Panc1 (cell line): ENCODE measurements around the gene SPATA1. TPM values are rescaled to one million over a fixed set of nuclear protein-coding genes. Genes with fewer than 3 reads are reported as not detected.

Experiments
- ATAC-seq: fragments of 200-7000 bp; cut with Tn5 transposase; 2 replicates; pipeline ENCODE4 v1.9.1; 2020; ENCODE audit warnings: mild to moderate bottlenecking, moderate library complexity
- BruUV-seq: library from RNA; stranded (reverse); fragments of 400-500 nt; replicated peaks from 2 replicates; lab custom pipeline; 2021; lab: Mats Ljungman, UMichigan
- CTCF ChIA-PET: fragments of 300-600 bp; sonication (Branson Sonifier 250); formaldehyde crosslinking; loops from one replicate; lab custom pipeline; 2022; ENCODE audit warnings: antibody characterized with exemption; lab: Charles Lee
- POLR2A ChIA-PET: fragments of 300-600 bp; sonication (Branson Sonifier 250); formaldehyde crosslinking; loops from one replicate; lab custom pipeline; 2022; ENCODE audit warnings: antibody characterized with exemption; lab: Charles Lee
- DNase-seq: peaks from one replicate; pipeline ENCODE4 v3.0.0-alpha.2; 2010; ENCODE audit warnings: low read depth, low spot score
- H3K27ac ChIP-seq: 2 replicates; pipeline ENCODE4 v1.5.1; 2011; ENCODE audit warnings: mild to moderate bottlenecking, low read length, inconsistent platforms
- H3K27me3 ChIP-seq: fragments of 200-500 bp; sonication (Bioruptor generic); 2 replicates; pipeline ENCODE4 v1.6.0; 2014; ENCODE audit warnings: low read length, inconsistent platforms; ENCODE audit not compliant: control insufficient read depth, insufficient read depth
- H3K36me3 ChIP-seq: fragments of 200-500 bp; sonication (Bioruptor generic); 2 replicates; pipeline ENCODE4 v1.5.1; 2014; ENCODE audit warnings: inconsistent platforms, mild to moderate bottlenecking, low read length, moderate library complexity; ENCODE audit not compliant: control insufficient read depth, insufficient read depth
- H3K4me1 ChIP-seq: 2 replicates; pipeline ENCODE4 v1.5.1; 2011; ENCODE audit warnings: inconsistent platforms, mild to moderate bottlenecking, low read length, moderate library complexity; ENCODE audit not compliant: control insufficient read depth, insufficient read depth
- H3K4me3 ChIP-seq, 2 experiments: 2 replicates each; pipeline ENCODE4 v1.5.1; 2011 to 2012; ENCODE audit warnings: low read depth in 2 of 2, low read length in 2 of 2, mild to moderate bottlenecking in 2 of 2, inconsistent platforms in 1 of 2, moderate library complexity in 1 of 2
- H3K9me3 ChIP-seq: fragments of 200-500 bp; sonication (Bioruptor generic); 2 replicates; pipeline ENCODE4 v1.5.1; 2014; ENCODE audit warnings: low read depth, mild to moderate bottlenecking, inconsistent platforms, low read length, moderate library complexity; ENCODE audit not compliant: control insufficient read depth, insufficient read depth
- POLR2AphosphoS5 ChIP-seq: IDR thresholded peaks from 2 replicates; pipeline ENCODE4 v1.6.1; 2012; ENCODE audit warnings: mild to moderate bottlenecking, low read depth, low read length, moderate library complexity
- SIN3A ChIP-seq: IDR thresholded peaks from 2 replicates; pipeline ENCODE4 v1.6.1; 2012; ENCODE audit warnings: low read depth, mild to moderate bottlenecking, low read length, moderate library complexity, borderline replicate concordance; ENCODE audit not compliant: insufficient read depth
- TCF7L2 ChIP-seq: IDR thresholded peaks from 2 replicates; pipeline ENCODE4 v1.6.1; 2011; ENCODE audit warnings: mild to moderate bottlenecking, low read depth, low read length, inconsistent platforms
- in situ Hi-C: cut with HindIII; loops from 2 replicates; pipeline ENCODE4 v1.10.0; 2016; ENCODE audit warnings: low sequenced_read_pairs, low pct_unique_long_range_greater_than_20kb
- intact Hi-C: fragments of 100-400 bp; cut with micrococcal nuclease; formaldehyde crosslinking; loops from one replicate; pipeline ENCODE4 v1.10.0; 2022; ENCODE audit not compliant: unreplicated experiment
- total RNA-seq: library from RNA; stranded (reverse); gene quantifications from one replicate; pipeline ENCODE4 v1.2.1, GENCODE V29; 2021; ENCODE audit not compliant: unreplicated experiment
- TF ChIP-seq, protein P1 (sequence below), 2 experiments: IDR thresholded peaks; 2 replicates each; pipeline ENCODE4 v1.6.1; 2011 to 2012; ENCODE audit warnings: low read depth in 2 of 2, control low read depth in 1 of 2, low read length in 1 of 2, mild to moderate bottlenecking in 1 of 2, moderate library complexity in 1 of 2; ENCODE audit not compliant: insufficient read depth in 1 of 2
- TF ChIP-seq, protein P2 (sequence below): fragments of 450-650 bp; IDR thresholded peaks from 2 replicates; pipeline ENCODE4 v1.5.1; 2017; ENCODE audit warnings: mild to moderate bottlenecking

Gene SPATA1
- total RNA-seq, 1 experiment from 2014 or later, result 5.0 TPM

- DNase-seq, result no peak
- Histone ChIP-seq H3K27me3 (no peaks in the 10 kb centered on the region), H3K9me3 (no peaks in the 10 kb centered on the region), H3K27ac (no peak overlapping the region), H3K4me3 (no peak overlapping the region), H3K36me3 (peaks cover 48% of the 10 kb centered on the region), H3K4me1 (no peaks in the 10 kb centered on the region)
- intact Hi-C loops (no loop called here), in situ Hi-C loops (no loop called here)
- POLR2A ChIA-PET, result interaction anchor here (0.6 kb wide), 1 partner anchor 539 kb away, joined by 3 read pairs; no protein-coding TSS in a partner anchor
- BruUV-seq, result no TSS peak
- CTCF ChIA-PET, result no interaction called here
- ATAC-seq, result no peak
- TF ChIP-seq, protein P1, sequence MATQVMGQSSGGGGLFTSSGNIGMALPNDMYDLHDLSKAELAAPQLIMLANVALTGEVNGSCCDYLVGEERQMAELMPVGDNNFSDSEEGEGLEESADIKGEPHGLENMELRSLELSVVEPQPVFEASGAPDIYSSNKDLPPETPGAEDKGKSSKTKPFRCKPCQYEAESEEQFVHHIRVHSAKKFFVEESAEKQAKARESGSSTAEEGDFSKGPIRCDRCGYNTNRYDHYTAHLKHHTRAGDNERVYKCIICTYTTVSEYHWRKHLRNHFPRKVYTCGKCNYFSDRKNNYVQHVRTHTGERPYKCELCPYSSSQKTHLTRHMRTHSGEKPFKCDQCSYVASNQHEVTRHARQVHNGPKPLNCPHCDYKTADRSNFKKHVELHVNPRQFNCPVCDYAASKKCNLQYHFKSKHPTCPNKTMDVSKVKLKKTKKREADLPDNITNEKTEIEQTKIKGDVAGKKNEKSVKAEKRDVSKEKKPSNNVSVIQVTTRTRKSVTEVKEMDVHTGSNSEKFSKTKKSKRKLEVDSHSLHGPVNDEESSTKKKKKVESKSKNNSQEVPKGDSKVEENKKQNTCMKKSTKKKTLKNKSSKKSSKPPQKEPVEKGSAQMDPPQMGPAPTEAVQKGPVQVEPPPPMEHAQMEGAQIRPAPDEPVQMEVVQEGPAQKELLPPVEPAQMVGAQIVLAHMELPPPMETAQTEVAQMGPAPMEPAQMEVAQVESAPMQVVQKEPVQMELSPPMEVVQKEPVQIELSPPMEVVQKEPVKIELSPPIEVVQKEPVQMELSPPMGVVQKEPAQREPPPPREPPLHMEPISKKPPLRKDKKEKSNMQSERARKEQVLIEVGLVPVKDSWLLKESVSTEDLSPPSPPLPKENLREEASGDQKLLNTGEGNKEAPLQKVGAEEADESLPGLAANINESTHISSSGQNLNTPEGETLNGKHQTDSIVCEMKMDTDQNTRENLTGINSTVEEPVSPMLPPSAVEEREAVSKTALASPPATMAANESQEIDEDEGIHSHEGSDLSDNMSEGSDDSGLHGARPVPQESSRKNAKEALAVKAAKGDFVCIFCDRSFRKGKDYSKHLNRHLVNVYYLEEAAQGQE (IDR thresholded peaks at IDR 0.05; ENCODE audit: insufficient read depth in 1 of 2, low read depth in 2 of 2, low read length in 1 of 2), result no peak
- TF ChIP-seq SIN3A (no peak), POLR2AphosphoS5 (no peak), TCF7L2 (no peak)
- TF ChIP-seq, protein P2, sequence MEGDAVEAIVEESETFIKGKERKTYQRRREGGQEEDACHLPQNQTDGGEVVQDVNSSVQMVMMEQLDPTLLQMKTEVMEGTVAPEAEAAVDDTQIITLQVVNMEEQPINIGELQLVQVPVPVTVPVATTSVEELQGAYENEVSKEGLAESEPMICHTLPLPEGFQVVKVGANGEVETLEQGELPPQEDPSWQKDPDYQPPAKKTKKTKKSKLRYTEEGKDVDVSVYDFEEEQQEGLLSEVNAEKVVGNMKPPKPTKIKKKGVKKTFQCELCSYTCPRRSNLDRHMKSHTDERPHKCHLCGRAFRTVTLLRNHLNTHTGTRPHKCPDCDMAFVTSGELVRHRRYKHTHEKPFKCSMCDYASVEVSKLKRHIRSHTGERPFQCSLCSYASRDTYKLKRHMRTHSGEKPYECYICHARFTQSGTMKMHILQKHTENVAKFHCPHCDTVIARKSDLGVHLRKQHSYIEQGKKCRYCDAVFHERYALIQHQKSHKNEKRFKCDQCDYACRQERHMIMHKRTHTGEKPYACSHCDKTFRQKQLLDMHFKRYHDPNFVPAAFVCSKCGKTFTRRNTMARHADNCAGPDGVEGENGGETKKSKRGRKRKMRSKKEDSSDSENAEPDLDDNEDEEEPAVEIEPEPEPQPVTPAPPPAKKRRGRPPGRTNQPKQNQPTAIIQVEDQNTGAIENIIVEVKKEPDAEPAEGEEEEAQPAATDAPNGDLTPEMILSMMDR, result no peak
These were observed 18.1 kb upstream of the SPATA1 start for GRCh38 chr1:84488107-84488506.

GRCh38 chr1:84489766-84490165, 16.4 kb upstream of the SPATA1 start:
- BruUV-seq, result no TSS peak
- in situ Hi-C loops, result no loop called here
- POLR2A ChIA-PET, result interaction anchor here (0.7 kb wide), 2 partner anchors 87 to 95 kb away, joined by 3 read pairs; no protein-coding TSS in a partner anchor
- H3K4me1 ChIP-seq, result no peaks in the 10 kb centered on the region
- TF ChIP-seq, protein P2, result no peak
- no peak for TF ChIP-seq POLR2AphosphoS5
- TF ChIP-seq, protein P1 (IDR thresholded peaks at IDR 0.05; ENCODE audit: insufficient read depth in 1 of 2, low read depth in 2 of 2, low read length in 1 of 2), result no peak
- TF ChIP-seq TCF7L2, result no peak
- no peak for TF ChIP-seq SIN3A
- intact Hi-C loops, result loop anchor here (5.0 kb wide), 1 partner anchor 347 kb away; the partner anchor contains the start of gene PRKACB
- DNase-seq (no peak), ATAC-seq (no peak)
- CTCF ChIA-PET, result interaction anchor here (0.8 kb wide), 1 partner anchor 14 kb away, joined by 5 read pairs; no protein-coding TSS in a partner anchor
- H3K36me3 ChIP-seq, result peaks cover 49% of the 10 kb centered on the region
- H3K9me3 ChIP-seq, result no peaks in the 10 kb centered on the region
- H3K4me3 ChIP-seq, result no peak overlapping the region
- H3K27ac ChIP-seq, result no peak overlapping the region
- H3K27me3 ChIP-seq, result no peaks in the 10 kb centered on the region
